Measurements from ENCODE around the gene GALNS.

The GALNS gene

GRCh38 chr16:88770461-88771293, 86.1 kb downstream of the GALNS start:
- DNase-seq (ENCODE audit: low read depth), result no peak

- no peak for DNase-seq (ENCODE audit: low read depth)
Observed at GRCh38 chr16:88769617-88770460, 86.9 kb downstream of the GALNS start.

DNA sequence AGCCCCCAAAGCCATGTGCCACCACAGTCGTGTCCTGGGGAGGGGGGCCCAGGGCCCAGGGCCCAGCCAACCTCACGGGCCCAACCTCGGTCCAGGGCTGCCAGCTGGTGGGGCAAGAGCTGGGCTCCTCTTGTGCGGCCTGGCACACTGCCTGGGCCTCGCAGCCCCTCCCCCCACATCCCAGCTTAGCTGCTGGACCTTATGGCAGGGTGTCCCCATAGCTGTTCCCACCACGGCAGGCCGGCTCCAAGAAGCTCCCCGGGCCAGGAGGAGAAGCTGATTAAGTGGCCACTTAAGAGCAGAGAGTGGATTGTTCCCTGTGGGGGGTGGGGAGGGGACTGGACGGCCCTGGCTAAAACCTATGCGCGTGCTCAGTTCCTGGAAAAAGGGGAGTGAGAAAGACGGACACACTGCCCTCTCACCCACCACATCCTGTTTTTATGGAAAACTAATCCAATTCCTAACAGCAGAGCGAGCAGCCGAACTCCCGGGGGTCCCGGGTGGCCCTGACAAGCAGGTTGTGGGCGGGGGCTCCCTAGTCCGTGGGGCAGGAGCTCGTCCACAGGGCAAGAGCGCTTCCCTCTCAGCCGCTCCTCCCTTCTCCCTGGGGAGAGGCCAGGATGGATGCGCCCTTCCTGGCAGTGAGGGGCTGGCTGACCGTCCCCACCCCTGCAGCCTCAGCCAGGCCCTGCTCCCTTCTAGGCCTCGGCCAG, 88.5 kb downstream of the GALNS start:
- no peak for DNase-seq (ENCODE audit: low read depth)

GRCh38 chr16:88767546-88768070, 89.1 kb downstream of the GALNS start:
- no peak for DNase-seq (ENCODE audit: low read depth)

- DNase-seq (ENCODE audit: low read depth), result no peak
Observed at GRCh38 chr16:88766975-88767374, 89.8 kb downstream of the GALNS start.

DNA sequence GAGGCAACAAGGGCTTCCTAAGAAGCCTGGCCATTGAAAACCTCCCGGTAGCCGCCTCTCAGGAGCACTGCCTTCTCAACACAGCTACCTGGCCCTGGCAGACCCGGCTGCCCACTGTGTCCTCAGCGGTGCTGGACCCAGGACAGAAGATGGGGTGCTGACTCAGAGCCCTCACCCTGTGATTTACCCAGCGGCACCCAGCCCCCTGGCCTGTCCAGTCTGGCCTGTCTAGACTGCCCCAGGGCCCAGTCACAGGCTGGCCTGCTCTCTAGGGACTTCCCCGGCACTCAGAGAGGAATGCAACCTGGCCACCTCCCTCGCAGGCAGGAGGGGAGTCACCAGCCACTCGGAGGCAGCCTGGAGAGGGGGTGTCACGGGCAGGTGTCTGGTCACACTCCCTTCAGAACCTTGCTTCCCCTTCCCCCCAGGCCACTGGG, 91.8 kb downstream of the GALNS start:
- DNase-seq (ENCODE audit: low read depth), result no peak

DNA sequence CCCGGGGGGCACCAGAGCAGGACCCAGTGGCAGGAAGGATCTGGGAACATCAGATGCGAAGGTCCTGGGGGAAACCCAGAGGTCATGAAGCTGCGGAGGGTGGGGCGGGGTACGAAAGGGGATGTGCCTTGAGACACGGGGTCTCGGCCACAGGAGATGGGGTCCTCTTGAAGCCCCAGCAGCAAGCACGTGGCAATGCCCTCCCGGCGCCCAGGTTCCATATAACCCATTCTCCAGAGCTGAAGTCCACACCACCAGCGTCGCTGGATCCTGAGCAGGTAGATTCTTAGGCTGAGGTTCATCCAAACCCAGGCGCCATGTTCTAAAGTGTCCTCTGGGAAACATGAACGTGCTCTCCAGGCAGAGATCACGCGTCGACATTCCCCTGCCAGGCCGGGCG, 92.7 kb downstream of the GALNS start:
- DNase-seq (ENCODE audit: low read depth), result no peak
